Neural progenitor cell (in vitro differentiated cells): ENCODE results near the gene ZC3H4.

ENCODE experiments used
- EZH2 ChIP-seq: fragments of 200-600 bp; sonication (generic); IDR thresholded peaks from 2 replicates; pipeline ENCODE4 v1.6.1; 2017; ENCODE audit warnings: antibody characterized with exemption, mild to moderate bottlenecking, moderate library complexity
- TF ChIP-seq, protein P1 (sequence below): fragments of 200-600 bp; sonication (generic); IDR thresholded peaks from 2 replicates; pipeline ENCODE4 v1.5.1; 2017; ENCODE audit warnings: antibody characterized with exemption, mild to moderate bottlenecking

- TF ChIP-seq, protein P1, sequence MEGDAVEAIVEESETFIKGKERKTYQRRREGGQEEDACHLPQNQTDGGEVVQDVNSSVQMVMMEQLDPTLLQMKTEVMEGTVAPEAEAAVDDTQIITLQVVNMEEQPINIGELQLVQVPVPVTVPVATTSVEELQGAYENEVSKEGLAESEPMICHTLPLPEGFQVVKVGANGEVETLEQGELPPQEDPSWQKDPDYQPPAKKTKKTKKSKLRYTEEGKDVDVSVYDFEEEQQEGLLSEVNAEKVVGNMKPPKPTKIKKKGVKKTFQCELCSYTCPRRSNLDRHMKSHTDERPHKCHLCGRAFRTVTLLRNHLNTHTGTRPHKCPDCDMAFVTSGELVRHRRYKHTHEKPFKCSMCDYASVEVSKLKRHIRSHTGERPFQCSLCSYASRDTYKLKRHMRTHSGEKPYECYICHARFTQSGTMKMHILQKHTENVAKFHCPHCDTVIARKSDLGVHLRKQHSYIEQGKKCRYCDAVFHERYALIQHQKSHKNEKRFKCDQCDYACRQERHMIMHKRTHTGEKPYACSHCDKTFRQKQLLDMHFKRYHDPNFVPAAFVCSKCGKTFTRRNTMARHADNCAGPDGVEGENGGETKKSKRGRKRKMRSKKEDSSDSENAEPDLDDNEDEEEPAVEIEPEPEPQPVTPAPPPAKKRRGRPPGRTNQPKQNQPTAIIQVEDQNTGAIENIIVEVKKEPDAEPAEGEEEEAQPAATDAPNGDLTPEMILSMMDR = no peak
- TF ChIP-seq EZH2 = no peak
These were observed 16.9 kb downstream of the ZC3H4 start for GRCh38 chr19:47096721-47097120.
